MG63 (cell line): ENCODE results near the gene STXBP2. TPM values are rescaled to one million over a fixed set of nuclear protein-coding genes. Genes with fewer than 3 reads are reported as not detected.
A peak's percentile ranks its signal among the peaks of the same experiment; 100 is the strongest.

Experiments
- DNase-seq: peaks from one replicate; pipeline ENCODE4 v3.0.0-alpha.2; 2020
- H3K27me3 ChIP-seq: fragments of 250-450 bp; sonication (Bioruptor Pico); 2 replicates; pipeline ENCODE4 v1.5.1; 2020; ENCODE audit warnings: mild to moderate bottlenecking, moderate library complexity
- H3K36me3 ChIP-seq: fragments of 250-450 bp; sonication (Bioruptor Pico); 2 replicates; pipeline ENCODE4 v1.5.1; 2020; ENCODE audit warnings: mild to moderate bottlenecking, moderate library complexity
- H3K4me3 ChIP-seq: fragments of 250-450 bp; sonication (Bioruptor Pico); 2 replicates; pipeline ENCODE4 v1.5.1; 2020; ENCODE audit warnings: mild to moderate bottlenecking, moderate library complexity
- H3K9me3 ChIP-seq: fragments of 250-450 bp; sonication (Bioruptor Pico); 2 replicates; pipeline ENCODE4 v1.5.1; 2020; ENCODE audit warnings: mild to moderate bottlenecking, moderate library complexity
- total RNA-seq: library from RNA; depleted of rRNA; stranded (reverse); fragments of >200 nt; shearing (Covaris generic); gene quantifications from 2 replicates; pipeline ENCODE4 v1.2.3, GENCODE V29; 2014; ENCODE audit warnings: low replicate concordance; rRNA removed

STXBP2 gene
- 3.5 TPM in 1 of 2 replicates, not detected in the other for total RNA-seq

GRCh38 chr19:7636691-7637373, at the start of gene STXBP2:
Gene STXBP2 (plus strand): TSS chr19:7637110. CDS start chr19:7637150, 40 bp downstream.
- Histone ChIP-seq H3K9me3 (no peaks in the 10 kb centered on the region), H3K27me3 (peaks cover 37% of the 10 kb centered on the region), H3K4me3 (peak within 1 kb of the TSS; percentile 38), H3K36me3 (peaks cover 7% of the 10 kb centered on the region)
- DNase-seq: peak; percentile 38

- Histone ChIP-seq H3K27me3 (peaks cover 87% of the 10 kb centered on the region), H3K4me3 (no peak overlapping the region), H3K9me3 (no peaks in the 10 kb centered on the region), H3K36me3 (no peaks in the 10 kb centered on the region)
- no peak for DNase-seq
Measured at GRCh38 chr19:7589822-7590221, 47.1 kb upstream of the STXBP2 start.

GRCh38 chr19:7590256-7590655, 46.7 kb upstream of the STXBP2 start:
- DNase-seq: no peak
- peaks cover 87% of the 10 kb centered on the region for H3K27me3 ChIP-seq
- no peak overlapping the region for H3K4me3 ChIP-seq
- no peaks in the 10 kb centered on the region for H3K9me3 ChIP-seq
- no peaks in the 10 kb centered on the region for H3K36me3 ChIP-seq

GRCh38 chr19:7595466-7596133, 41.3 kb upstream of the STXBP2 start, which contains the start of gene CAMSAP3:
Gene CAMSAP3 (plus strand): TSS chr19:7595863. CDS start chr19:7596003, 140 bp downstream.
- Histone ChIP-seq H3K27me3 (peaks cover 75% of the 10 kb centered on the region), H3K9me3 (no peaks in the 10 kb centered on the region), H3K4me3 (peak within 1 kb of the TSS; percentile 17; the same call in 1 of the 2 replicates), H3K36me3 (no peaks in the 10 kb centered on the region)
- no peak for DNase-seq

GRCh38 chr19:7596211-7596937, 40.5 kb upstream of the STXBP2 start:
- H3K9me3 ChIP-seq: no peaks in the 10 kb centered on the region
- no peak for DNase-seq
- H3K27me3 ChIP-seq: peaks cover 71% of the 10 kb centered on the region
- no peak overlapping the region for H3K4me3 ChIP-seq
- no peaks in the 10 kb centered on the region for H3K36me3 ChIP-seq

- no peaks in the 10 kb centered on the region for H3K9me3 ChIP-seq
- no peak for DNase-seq
- H3K27me3 ChIP-seq: peaks cover 70% of the 10 kb centered on the region
- no peak overlapping the region for H3K4me3 ChIP-seq
- no peaks in the 10 kb centered on the region for H3K36me3 ChIP-seq
Measured at GRCh38 chr19:7597689-7598088, 39.2 kb upstream of the STXBP2 start.

- H3K27me3 ChIP-seq: peaks cover 69% of the 10 kb centered on the region
- DNase-seq: no peak
- no peaks in the 10 kb centered on the region for H3K36me3 ChIP-seq
- no peak overlapping the region for H3K4me3 ChIP-seq
- H3K9me3 ChIP-seq: no peaks in the 10 kb centered on the region
Measured at GRCh38 chr19:7598180-7598579, 38.7 kb upstream of the STXBP2 start.

GRCh38 chr19:7600721-7601120, 36.2 kb upstream of the STXBP2 start:
- peaks cover 67% of the 10 kb centered on the region for H3K27me3 ChIP-seq
- peaks cover 4% of the 10 kb centered on the region for H3K9me3 ChIP-seq
- no peak overlapping the region for H3K4me3 ChIP-seq
- no peak for DNase-seq
- no peaks in the 10 kb centered on the region for H3K36me3 ChIP-seq

GRCh38 chr19:7602240-7602934, 34.5 kb upstream of the STXBP2 start:
- no peak for DNase-seq
- peaks cover 70% of the 10 kb centered on the region for H3K27me3 ChIP-seq

GRCh38 chr19:7602935-7603497, 33.9 kb upstream of the STXBP2 start:
- Histone ChIP-seq H3K36me3 (no peaks in the 10 kb centered on the region), H3K27me3 (peaks cover 68% of the 10 kb centered on the region), H3K4me3 (no peak overlapping the region), H3K9me3 (peaks cover 4% of the 10 kb centered on the region)
- no peak for DNase-seq

More at GRCh38 chr19:7602240-7602934, 34.5 kb upstream of the STXBP2 start:
- no peaks in the 10 kb centered on the region for H3K36me3 ChIP-seq
- peaks cover 4% of the 10 kb centered on the region for H3K9me3 ChIP-seq
- H3K4me3 ChIP-seq: no peak overlapping the region

- H3K9me3 ChIP-seq: peaks cover 4% of the 10 kb centered on the region
- no peaks in the 10 kb centered on the region for H3K36me3 ChIP-seq
- DNase-seq: no peak
- no peak overlapping the region for H3K4me3 ChIP-seq
- H3K27me3 ChIP-seq: peaks cover 68% of the 10 kb centered on the region
Measured at GRCh38 chr19:7603919-7604318, 33.0 kb upstream of the STXBP2 start.

- Histone ChIP-seq H3K27me3 (peaks cover 84% of the 10 kb centered on the region), H3K4me3 (no peak overlapping the region), H3K36me3 (no peaks in the 10 kb centered on the region), H3K9me3 (peaks cover 4% of the 10 kb centered on the region)
- DNase-seq: peak; percentile 55
Measured at GRCh38 chr19:7605490-7606222, 31.3 kb upstream of the STXBP2 start.

- H3K27me3 ChIP-seq: peaks cover 86% of the 10 kb centered on the region
- no peak overlapping the region for H3K4me3 ChIP-seq
- peaks cover 4% of the 10 kb centered on the region for H3K9me3 ChIP-seq
- no peak for DNase-seq
- H3K36me3 ChIP-seq: no peaks in the 10 kb centered on the region
Measured at GRCh38 chr19:7606289-7606688, 30.6 kb upstream of the STXBP2 start.

GRCh38 chr19:7607212-7607873, 29.6 kb upstream of the STXBP2 start:
- no peak for DNase-seq
- Histone ChIP-seq H3K4me3 (no peak overlapping the region), H3K27me3 (peaks cover 87% of the 10 kb centered on the region), H3K9me3 (peaks cover 4% of the 10 kb centered on the region), H3K36me3 (no peaks in the 10 kb centered on the region)

GRCh38 chr19:7607874-7608560, 28.9 kb upstream of the STXBP2 start:
- H3K4me3 ChIP-seq: no peak overlapping the region
- H3K36me3 ChIP-seq: no peaks in the 10 kb centered on the region
- no peak for DNase-seq
- peaks cover 4% of the 10 kb centered on the region for H3K9me3 ChIP-seq
- H3K27me3 ChIP-seq: peaks cover 89% of the 10 kb centered on the region
